H1 (cell line): ENCODE results near the gene FOXC2. TPM values are rescaled to one million over a fixed set of nuclear protein-coding genes. Genes with fewer than 3 reads are reported as not detected.

ENCODE experiments used
- CTCF ChIA-PET: fragments of 300-600 bp; sonication (Branson Sonifier 250); formaldehyde crosslinking; loops from one replicate; lab custom pipeline; 2021; ENCODE audit not compliant: partially characterized antibody; lab: Charles Lee
- POLR2A ChIA-PET: fragments of 300-600 bp; sonication (Branson Sonifier 250); formaldehyde crosslinking; loops from one replicate; lab custom pipeline; 2021; ENCODE audit warnings: inconsistent platforms; ENCODE audit not compliant: partially characterized antibody; lab: Charles Lee
- DNase-seq, 2 experiments: peaks; one replicate each; pipeline versions ENCODE4 v3.0.0 to v3.0.0-alpha.2; 2010 to 2022; ENCODE audit warnings: low spot score in 2 of 2, low read depth in 1 of 2, mixed read lengths in 1 of 2
- FAIRE-seq: peaks from 2 replicates; lab custom pipeline; 2011; peaks lifted over from hg19 to GRCh38; lab: Jason Lieb, UNC
- H2AFZ ChIP-seq: 2 replicates; pipeline ENCODE4 v1.8.1; 2012; ENCODE audit warnings: low read length, inconsistent platforms
- H2AK5ac ChIP-seq: 2 replicates; pipeline ENCODE4 v1.6.1; 2013; ENCODE audit warnings: low read depth, low read length
- H2BK120ac ChIP-seq: replicated peaks from 2 replicates; pipeline ENCODE3; 2013; ENCODE audit warnings: low read depth, low read length, inconsistent platforms
- H2BK12ac ChIP-seq: 2 replicates; pipeline ENCODE4 v1.6.1; 2013; ENCODE audit warnings: low read depth, low read length
- H2BK15ac ChIP-seq: 2 replicates; pipeline ENCODE4 v1.6.1; 2013; ENCODE audit warnings: low read length
- H2BK20ac ChIP-seq: 2 replicates; pipeline ENCODE4 v1.6.1; 2013; ENCODE audit warnings: low read length
- H2BK5ac ChIP-seq: 2 replicates; pipeline ENCODE4 v1.6.1; 2013; ENCODE audit warnings: low read depth, low read length
- H3K14ac ChIP-seq: 2 replicates; pipeline ENCODE4 v1.6.1; 2013; ENCODE audit warnings: inconsistent platforms; ENCODE audit not compliant: insufficient read length
- H3K18ac ChIP-seq: 2 replicates; pipeline ENCODE4 v1.6.1; 2013; ENCODE audit warnings: low read length; ENCODE audit errors: extremely low read depth
- H3K23ac ChIP-seq: 2 replicates; pipeline ENCODE4 v1.6.1; 2013; ENCODE audit warnings: inconsistent platforms; ENCODE audit not compliant: insufficient read length
- H3K23me2 ChIP-seq: 2 replicates; pipeline ENCODE4 v1.6.1; 2013; ENCODE audit warnings: low read depth, low read length
- H3K27ac ChIP-seq: 2 replicates; pipeline ENCODE4 v1.6.1; 2011; ENCODE audit warnings: low read depth, low read length, inconsistent platforms
- H3K27me3 ChIP-seq, 4 experiments: replicated peaks in 1 of 4; 1 replicate in 1 of 4; 2 replicates in 3 of 4; pipeline versions ENCODE4 v1.6.1 to v1.8.1; 2011 to 2013; ENCODE audit warnings: low read length in 3 of 4, mild to moderate bottlenecking in 3 of 4, inconsistent platforms in 2 of 4, mixed read lengths in 2 of 4, moderate library complexity in 1 of 4; ENCODE audit not compliant: control insufficient read depth in 3 of 4, insufficient read depth in 3 of 4; ENCODE audit errors: extremely low read depth in 1 of 4
- H3K36me3 ChIP-seq, 4 experiments: 2 replicates each; pipeline versions ENCODE4 v1.6.1 to v1.8.1; 2011 to 2013; ENCODE audit warnings: mild to moderate bottlenecking in 4 of 4, low read length in 3 of 4, moderate library complexity in 2 of 4, control low read depth in 1 of 4, inconsistent platforms in 1 of 4; ENCODE audit not compliant: insufficient read depth in 4 of 4, control insufficient read depth in 2 of 4
- H3K4ac ChIP-seq: replicated peaks from 2 replicates; pipeline ENCODE3; 2013; ENCODE audit warnings: low read length, low read depth, mixed read lengths, inconsistent platforms; ENCODE audit not compliant: insufficient read length
- H3K4me1 ChIP-seq, 4 experiments: replicated peaks in 1 of 4; 1 replicate in 1 of 4; 2 replicates in 3 of 4; pipeline versions ENCODE4 v1.6.1 to v1.8.1; 2011 to 2013; ENCODE audit warnings: low read length in 3 of 4, inconsistent platforms in 2 of 4, mixed read lengths in 1 of 4; ENCODE audit not compliant: insufficient read depth in 4 of 4, control insufficient read depth in 3 of 4
- H3K4me2 ChIP-seq, 2 experiments: 2 replicates each; pipeline versions ENCODE4 v1.6.1 to v1.8.1; 2011 to 2013; ENCODE audit warnings: low read depth in 2 of 2, low read length in 2 of 2, control low read depth in 1 of 2, inconsistent platforms in 1 of 2, mild to moderate bottlenecking in 1 of 2; ENCODE audit not compliant: insufficient read depth in 1 of 2
- H3K4me3 ChIP-seq, 4 experiments: fragments of 200-600, 300-600 bp in 1 of 4; sonication (generic), shearing (Covaris generic), sonication (Bioruptor Twin) in 1 of 4; 2 replicates each; pipeline versions ENCODE4 v1.5.1 to v1.8.1; 2011 to 2016; ENCODE audit warnings: low read length in 4 of 4, low read depth in 3 of 4, control low read depth in 2 of 4, inconsistent platforms in 2 of 4, mild to moderate bottlenecking in 2 of 4, mixed read lengths in 1 of 4, moderate library complexity in 1 of 4; ENCODE audit not compliant: insufficient read depth in 2 of 4; ENCODE audit errors: extremely low read depth in 1 of 4
- H3K56ac ChIP-seq: replicated peaks from 2 replicates; pipeline ENCODE3; 2013; ENCODE audit warnings: low read depth, mild to moderate bottlenecking, mixed read lengths, low read length, inconsistent platforms; ENCODE audit not compliant: insufficient read length
- H3K79me1 ChIP-seq: 2 replicates; pipeline ENCODE4 v1.6.1; 2013; ENCODE audit warnings: low read depth, low read length, control low read depth
- H3K79me2 ChIP-seq, 2 experiments: 2 replicates each; pipeline versions ENCODE4 v1.6.1 to v1.8.1; 2012 to 2013; ENCODE audit warnings: low read length in 2 of 2, mild to moderate bottlenecking in 2 of 2, inconsistent platforms in 1 of 2; ENCODE audit not compliant: insufficient read depth in 2 of 2, control insufficient read depth in 1 of 2
- H3K9ac ChIP-seq, 4 experiments: replicated peaks in 1 of 4; 1 replicate in 1 of 4; 2 replicates in 3 of 4; pipeline versions ENCODE4 v1.6.1 to v1.8.1; 2011 to 2013; ENCODE audit warnings: low read depth in 3 of 4, low read length in 3 of 4, control low read depth in 2 of 4, mild to moderate bottlenecking in 2 of 4, moderate library complexity in 2 of 4, inconsistent platforms in 1 of 4; ENCODE audit errors: extremely low read depth in 1 of 4
- H3K9me3 ChIP-seq, 2 experiments: 2 replicates each; pipeline versions ENCODE4 v1.6.1 to v1.8.1; 2012 to 2013; ENCODE audit warnings: mild to moderate bottlenecking in 2 of 2, moderate library complexity in 2 of 2, control low read depth in 1 of 2, inconsistent platforms in 1 of 2, low read depth in 1 of 2, low read length in 1 of 2, mixed read lengths in 1 of 2; ENCODE audit not compliant: insufficient read depth in 2 of 2
- H4K20me1 ChIP-seq, 2 experiments: replicated peaks in 1 of 2; 2 replicates each; pipeline versions ENCODE3 to v1.8.1; 2011 to 2013; ENCODE audit warnings: inconsistent platforms in 2 of 2, low read length in 2 of 2, mild to moderate bottlenecking in 1 of 2; ENCODE audit not compliant: insufficient read depth in 2 of 2, control insufficient read depth in 1 of 2
- H4K5ac ChIP-seq: 2 replicates; pipeline ENCODE4 v1.6.1; 2013; ENCODE audit warnings: low read length, low read depth, mixed read lengths, inconsistent platforms; ENCODE audit not compliant: insufficient read length
- H4K8ac ChIP-seq: 2 replicates; pipeline ENCODE4 v1.8.0; 2013; ENCODE audit warnings: mild to moderate bottlenecking, moderate library complexity, low read length, inconsistent platforms; ENCODE audit not compliant: insufficient read depth; ENCODE audit errors: extremely low read depth
- H4K91ac ChIP-seq: replicated peaks from 2 replicates; pipeline ENCODE3; 2013; ENCODE audit warnings: low read length, mixed read lengths, inconsistent platforms; ENCODE audit not compliant: insufficient read length
- HDAC6 ChIP-seq: IDR thresholded peaks from one replicate; pipeline ENCODE4 v1.7.1; 2012; ENCODE audit warnings: low read depth, mild to moderate bottlenecking, inconsistent platforms, low read length, moderate library complexity
- POLR2A ChIP-seq, 2 experiments: IDR thresholded peaks; 1 replicate in 1 of 2; 2 replicates in 1 of 2; pipeline ENCODE4 v1.6.1; 2011; ENCODE audit warnings: low read depth in 2 of 2, low read length in 2 of 2, mild to moderate bottlenecking in 2 of 2; ENCODE audit errors: control extremely low read depth in 1 of 2
- POLR2AphosphoS5 ChIP-seq: IDR thresholded peaks from 2 replicates; pipeline ENCODE4 v1.6.1; 2011; ENCODE audit warnings: low read depth, low read length
- RBBP5 ChIP-seq: IDR thresholded peaks from 2 replicates; pipeline ENCODE4 v1.7.1; 2012; ENCODE audit warnings: low read depth, mild to moderate bottlenecking, inconsistent platforms, low read length, moderate library complexity, borderline replicate concordance
- SIRT6 ChIP-seq: IDR thresholded peaks from one replicate; pipeline ENCODE4 v1.7.1; 2012; ENCODE audit warnings: low read length, inconsistent platforms
- ZNF274 ChIP-seq: IDR thresholded peaks from 2 replicates; pipeline ENCODE4 v1.7.0; 2012; ENCODE audit warnings: low read length, borderline replicate concordance; ENCODE audit errors: extremely low read depth
- WGBS, 2 experiments: shearing (Covaris generic) in 1 of 2; methylation state at CpG; one replicate each; pipeline versions ENCODE4 v1.1.6 to v1.1.7; 2013 to 2015; ENCODE audit warnings: low lambda C conversion rate in 2 of 2, mixed read lengths in 2 of 2, inconsistent platforms in 1 of 2, low coverage in 1 of 2, missing lambda C conversion rate in 1 of 2; ENCODE audit not compliant: insufficient replicate concordance in 2 of 2, insufficient coverage in 1 of 2, insufficient read length in 1 of 2; ENCODE audit errors: extremely low coverage in 1 of 2, missing lambda C conversion rate in 1 of 2; 5-methylcytosine and 5-hydroxymethylcytosine counted together
- polyA plus RNA-seq, 7 experiments: library from polyadenylated mRNA; depleted of rRNA in 3 of 7; stranded (reverse) in 5 of 7; unstranded in 2 of 7; fragments of >200 nt in 5 of 7; fragments of 200-250 nt in 2 of 7; gene quantifications; 1 replicate in 5 of 7; 2 replicates in 1 of 7; 4 replicates in 1 of 7; pipeline versions ENCODE4 v1.2.1 to v1.2.3, GENCODE V29; 2011 to 2013; ENCODE audit warnings: missing spikeins in 2 of 7, mixed read lengths in 2 of 7
- total RNA-seq: library from RNA; stranded (reverse); fragmentation: NEBNext Ultra II Directional; extraction: Animal tissue kit (Norgen Biotek cat#: 25700); gene quantifications from 2 replicates; pipeline ENCODE4 v1.2.1, GENCODE V29; 2021

The FOXC2 gene
- total and polyA plus RNA-seq, 2 of the 8 experiments (the other 6 are each of a cell fraction or from before 2014, with no cell fraction given), result 0.09 TPM; not detected in 1

DNA sequence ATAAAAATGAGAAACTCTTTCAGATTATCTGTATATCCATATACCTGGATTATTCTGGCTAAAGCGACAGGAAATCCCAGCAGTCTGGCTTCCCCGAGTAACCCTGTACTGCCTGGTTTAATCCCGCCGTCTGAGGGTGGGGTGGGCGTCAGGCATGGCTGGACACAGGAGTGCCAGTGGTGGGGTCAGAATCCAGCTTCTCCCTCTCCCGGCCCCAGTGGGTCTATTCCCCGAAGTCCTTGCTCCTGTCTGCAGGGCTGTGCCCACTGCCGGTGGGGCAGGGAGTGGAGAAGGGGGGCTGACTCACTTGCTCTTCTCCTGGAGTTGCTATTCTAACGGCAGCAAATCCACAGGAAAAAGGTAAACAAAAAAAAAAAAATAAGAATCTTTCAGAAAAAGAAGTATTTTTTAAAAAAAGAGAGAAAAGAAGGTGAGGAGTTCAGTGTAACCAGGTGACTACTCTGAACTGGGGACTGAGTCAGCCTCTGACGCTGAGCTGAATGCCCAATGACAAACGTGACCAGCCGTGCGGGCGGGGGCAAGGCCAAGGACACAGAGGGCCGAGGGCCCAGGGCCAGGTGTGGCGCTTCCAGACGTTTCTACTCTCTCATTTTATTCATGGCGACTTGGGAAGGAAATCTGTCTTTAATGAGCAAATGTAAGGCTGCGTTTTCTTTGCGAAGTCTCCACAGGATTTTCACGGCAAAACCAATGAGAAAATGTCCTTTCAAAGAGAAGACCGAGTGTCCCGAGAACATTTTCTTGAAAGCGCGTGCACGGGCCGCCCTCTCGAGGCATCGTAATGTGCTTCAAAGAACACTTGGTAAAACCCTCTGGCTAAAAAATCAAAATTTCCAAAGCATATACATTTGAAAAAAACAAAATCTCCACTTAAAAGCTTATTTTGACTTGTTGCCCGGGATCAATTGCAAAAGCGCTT lies 36.1 kb upstream of the FOXC2 start:
- no peak for DNase-seq
- Histone ChIP-seq H3K79me2 (no peaks in the 10 kb centered on the region), H3K27ac (no peak overlapping the region), H3K9ac (no peak overlapping the region), H3K56ac (no peak overlapping the region), H3K9me3 (peaks cover 3 to 12% of the 10 kb centered on the region in 2 experiments; a peak in 2 of 4 replicates), H4K20me1 (no peaks in the 10 kb centered on the region), H3K14ac (no peak overlapping the region), H4K5ac (no peak overlapping the region), H3K4me3 (no peak overlapping the region), H3K4me2 (no peak overlapping the region), H2AK5ac (no peak overlapping the region), H2BK12ac (no peak overlapping the region), H3K18ac (no peak overlapping the region), H2BK20ac (no peak overlapping the region), H2BK120ac (no peak overlapping the region), H2BK5ac (no peak overlapping the region), H3K4ac (no peak overlapping the region), H3K27me3 (no peaks in the 10 kb centered on the region), H3K23ac (no peak overlapping the region), H4K91ac (no peak overlapping the region), H2AFZ (no peak overlapping the region), H3K79me1 (no peaks in the 10 kb centered on the region), H2BK15ac (no peak overlapping the region), H4K8ac (no peak overlapping the region; the same call in 1 of the 2 replicates), H3K4me1 (no peaks in the 10 kb centered on the region), H3K36me3 (no peaks in the 10 kb centered on the region), H3K23me2 (no peaks in the 10 kb centered on the region)
- 91% methylated on average over 31 of the region's 31 CpGs; no CpG with 5 or more reads in 1 of the 2 experiments for WGBS, 2 experiments
- no peak for TF ChIP-seq POLR2AphosphoS5
- no peak for TF ChIP-seq ZNF274
- no peak for TF ChIP-seq SIRT6
- TF ChIP-seq HDAC6, result no peak
- TF ChIP-seq POLR2A (IDR thresholded peaks at IDR 0.05; ENCODE audit: control extremely low read depth in 1 of 2, low read depth in 2 of 2, low read length in 2 of 2), result no peak
- TF ChIP-seq RBBP5, result no peak
- ChIA-PET POLR2A (no interaction called here), CTCF (interaction anchor here (0.9 to 2.4 kb wide), 3 partner anchors 10 to 15 kb away, joined by 3 to 16 read pairs (median 3); no protein-coding TSS in a partner anchor)
- no peak for FAIRE-seq
